BLaER1 treated with 17β-estradiol and CSF1 and Interleukin-3, amounts not matched to agents 10 nM and 100 nM (cell line): ENCODE measurements around the gene SLIT3.

Source experiments
- H3K27ac ChIP-seq, 11 experiments: shearing (Covaris generic); formaldehyde crosslinking; 2 replicates each; pipeline ENCODE4 v1.8.1; 2022
- H3K27me3 ChIP-seq, 11 experiments: shearing (Covaris generic); formaldehyde crosslinking; 2 replicates each; pipeline ENCODE4 v1.8.1; 2022
- H3K36me3 ChIP-seq, 11 experiments: shearing (Covaris generic); formaldehyde crosslinking; 2 replicates each; pipeline ENCODE4 v1.8.1; 2022
- H3K4me1 ChIP-seq, 10 experiments: shearing (Covaris generic); formaldehyde crosslinking; 2 replicates each; pipeline ENCODE4 v1.8.1; 2022
- H3K4me2 ChIP-seq, 11 experiments: shearing (Covaris generic); formaldehyde crosslinking; 2 replicates each; pipeline ENCODE4 v1.8.1; 2022
- H3K4me3 ChIP-seq, 10 experiments: shearing (Covaris generic); formaldehyde crosslinking; 2 replicates each; pipeline ENCODE4 v1.8.1; 2022
- H3K9ac ChIP-seq, 11 experiments: shearing (Covaris generic); formaldehyde crosslinking; 2 replicates each; pipeline ENCODE4 v1.8.1; 2022
- H3K9me3 ChIP-seq, 11 experiments: shearing (Covaris generic); formaldehyde crosslinking; replicated peaks in 1 of 11; 2 replicates each; pipeline ENCODE4 v1.8.1; 2022
- H4K20me1 ChIP-seq, 11 experiments: shearing (Covaris generic); formaldehyde crosslinking; 2 replicates each; pipeline ENCODE4 v1.8.1; 2022
- Cebpa-rat ChIP-seq, 11 experiments: shearing (Covaris generic); IDR thresholded peaks; 2 replicates each; pipeline ENCODE4 v1.8.1; 2022

The SLIT3 gene

GRCh38 chr5:168724227-168724626 is 576.7 kb downstream of the SLIT3 start:
- no peaks in the 10 kb centered on the region for H3K36me3 ChIP-seq
- no peaks in the 10 kb centered on the region for H4K20me1 ChIP-seq
- TF ChIP-seq Cebpa-rat (IDR thresholded peaks at IDR 0.05), result no peak
- no peaks in the 10 kb centered on the region for H3K27me3 ChIP-seq
- no peak overlapping the region for H3K9ac ChIP-seq
- H3K27ac ChIP-seq, result no peak overlapping the region
- H3K9me3 ChIP-seq, result peaks cover 21 to 31% (median 25%) of the 10 kb centered on the region in 11 experiments
- H3K4me1 ChIP-seq, result no peaks in the 10 kb centered on the region
- no peak overlapping the region for H3K4me3 ChIP-seq
- no peak overlapping the region for H3K4me2 ChIP-seq

- no peaks in the 10 kb centered on the region for H3K4me1 ChIP-seq
- no peak overlapping the region for H3K4me2 ChIP-seq
- no peak for TF ChIP-seq Cebpa-rat (IDR thresholded peaks at IDR 0.05)
- H3K9ac ChIP-seq, result no peak overlapping the region
- no peaks in the 10 kb centered on the region for H3K27me3 ChIP-seq
- peaks cover 9 to 19% (median 13%) of the 10 kb centered on the region in 11 experiments for H3K9me3 ChIP-seq
- no peaks in the 10 kb centered on the region for H4K20me1 ChIP-seq
- H3K4me3 ChIP-seq, result no peak overlapping the region
- no peaks in the 10 kb centered on the region for H3K36me3 ChIP-seq
- no peak overlapping the region for H3K27ac ChIP-seq
Measured at GRCh38 chr5:168723037-168723436, 577.9 kb downstream of the SLIT3 start.

- Histone ChIP-seq H3K4me2 (no peak overlapping the region), H3K27ac (no peak overlapping the region), H3K9me3 (peaks cover 0 to 9% (median 2%) of the 10 kb centered on the region in 11 experiments; a peak in 10 of 22 replicates), H3K27me3 (no peaks in the 10 kb centered on the region), H3K4me3 (no peak overlapping the region), H3K4me1 (no peaks in the 10 kb centered on the region), H3K9ac (no peak overlapping the region), H4K20me1 (no peaks in the 10 kb centered on the region), H3K36me3 (no peaks in the 10 kb centered on the region)
- TF ChIP-seq Cebpa-rat (IDR thresholded peaks at IDR 0.05), result no peak
Measured at GRCh38 chr5:168721966-168722365, 579.0 kb downstream of the SLIT3 start.

- no peak for TF ChIP-seq Cebpa-rat (IDR thresholded peaks at IDR 0.05)
Measured at GRCh38 chr5:168721002-168721753, 579.8 kb downstream of the SLIT3 start.

GRCh38 chr5:168720575-168720974 is 580.4 kb downstream of the SLIT3 start:
- peaks cover 0 to 1% (median 0%) of the 10 kb centered on the region in 11 experiments; a peak in 1 of 22 replicates for H3K9me3 ChIP-seq
- no peaks in the 10 kb centered on the region for H3K36me3 ChIP-seq
- H3K4me3 ChIP-seq, result no peak overlapping the region
- no peaks in the 10 kb centered on the region for H3K4me1 ChIP-seq
- no peak overlapping the region for H3K4me2 ChIP-seq
- H3K9ac ChIP-seq, result no peak overlapping the region
- no peaks in the 10 kb centered on the region for H3K27me3 ChIP-seq
- no peak for TF ChIP-seq Cebpa-rat (IDR thresholded peaks at IDR 0.05)
- H3K27ac ChIP-seq, result no peak overlapping the region
- no peaks in the 10 kb centered on the region for H4K20me1 ChIP-seq

More at GRCh38 chr5:168721002-168721753, 579.8 kb downstream of the SLIT3 start:
- H3K9ac ChIP-seq, result no peak overlapping the region
- no peak overlapping the region for H3K27ac ChIP-seq
- no peak overlapping the region for H3K4me2 ChIP-seq
- H3K9me3 ChIP-seq, result peaks cover 0 to 5% (median 0%) of the 10 kb centered on the region in 11 experiments; a peak in 1 of 22 replicates
- H3K4me1 ChIP-seq, result no peaks in the 10 kb centered on the region
- H4K20me1 ChIP-seq, result no peaks in the 10 kb centered on the region
- no peaks in the 10 kb centered on the region for H3K36me3 ChIP-seq
- no peaks in the 10 kb centered on the region for H3K27me3 ChIP-seq
- no peak overlapping the region for H3K4me3 ChIP-seq

GRCh38 chr5:168714046-168714445 is 586.9 kb downstream of the SLIT3 start:
- no peaks in the 10 kb centered on the region for H3K36me3 ChIP-seq
- no peaks in the 10 kb centered on the region for H3K9me3 ChIP-seq
- H4K20me1 ChIP-seq, result no peaks in the 10 kb centered on the region
- H3K27ac ChIP-seq, result no peak overlapping the region
- no peak overlapping the region for H3K9ac ChIP-seq
- no peak for TF ChIP-seq Cebpa-rat (IDR thresholded peaks at IDR 0.05)
- H3K27me3 ChIP-seq, result no peaks in the 10 kb centered on the region
- H3K4me3 ChIP-seq, result no peak overlapping the region
- peaks cover 0 to 10% (median 8%) of the 10 kb centered on the region in 10 experiments; a peak in 10 of 20 replicates for H3K4me1 ChIP-seq
- no peak overlapping the region for H3K4me2 ChIP-seq

- no peak overlapping the region for H3K27ac ChIP-seq
- no peak overlapping the region for H3K9ac ChIP-seq
- no peak for TF ChIP-seq Cebpa-rat (IDR thresholded peaks at IDR 0.05)
- H4K20me1 ChIP-seq, result no peaks in the 10 kb centered on the region; a peak in 1 of 22 replicates
- no peak overlapping the region for H3K4me3 ChIP-seq
- H3K4me2 ChIP-seq, result peak overlapping the region in 5 of 11 experiments; percentile 7 to 29 (median 24); a peak in 3 of 22 replicates
- no peaks in the 10 kb centered on the region for H3K27me3 ChIP-seq
- H3K36me3 ChIP-seq, result no peaks in the 10 kb centered on the region
- H3K9me3 ChIP-seq, result no peaks in the 10 kb centered on the region
- H3K4me1 ChIP-seq, result peaks cover 0 to 10% (median 8%) of the 10 kb centered on the region in 10 experiments; a peak in 10 of 20 replicates
Measured at GRCh38 chr5:168713051-168713450, 587.9 kb downstream of the SLIT3 start.

- Histone ChIP-seq H3K4me2 (peak overlapping the region in 6 of 11 experiments; percentile 7 to 29 (median 20); a peak in 3 of 22 replicates), H3K36me3 (no peaks in the 10 kb centered on the region), H3K27ac (no peak overlapping the region)
Measured at GRCh38 chr5:168712280-168712924, 588.5 kb downstream of the SLIT3 start.

GRCh38 chr5:168710706-168711105 is 590.2 kb downstream of the SLIT3 start:
- Histone ChIP-seq H3K27me3 (no peaks in the 10 kb centered on the region), H3K9me3 (no peaks in the 10 kb centered on the region), H3K4me2 (no peak overlapping the region), H3K36me3 (no peaks in the 10 kb centered on the region), H3K4me3 (no peak overlapping the region), H3K27ac (no peak overlapping the region), H4K20me1 (no peaks in the 10 kb centered on the region; a peak in 1 of 22 replicates), H3K9ac (no peak overlapping the region), H3K4me1 (peaks cover 0 to 10% (median 8%) of the 10 kb centered on the region in 10 experiments; a peak in 10 of 20 replicates)
- no peak for TF ChIP-seq Cebpa-rat (IDR thresholded peaks at IDR 0.05)

More at GRCh38 chr5:168712280-168712924, 588.5 kb downstream of the SLIT3 start:
- H3K9me3 ChIP-seq, result no peaks in the 10 kb centered on the region
- TF ChIP-seq Cebpa-rat (IDR thresholded peaks at IDR 0.05), result no peak
- H4K20me1 ChIP-seq, result no peaks in the 10 kb centered on the region; a peak in 1 of 22 replicates
- H3K9ac ChIP-seq, result no peak overlapping the region
- H3K27me3 ChIP-seq, result no peaks in the 10 kb centered on the region
- H3K4me1 ChIP-seq, result peaks cover 0 to 10% (median 8%) of the 10 kb centered on the region in 10 experiments; a peak in 10 of 20 replicates
- no peak overlapping the region for H3K4me3 ChIP-seq
